IMR-90 (cell line): Measurements from ENCODE around the gene TMPRSS15. TPM values are rescaled to one million over a fixed set of nuclear protein-coding genes. Genes with fewer than 3 reads are reported as not detected.

Experiments
- ATAC-seq: fragments of 200-7000 bp; cut with Tn5 transposase; 2 replicates; pipeline ENCODE4 v1.9.1; 2020; ENCODE audit warnings: low read depth, mild to moderate bottlenecking, moderate library complexity
- BruUV-seq: library from RNA; stranded (reverse); fragments of 400-500 nt; replicated peaks from 2 replicates; lab custom pipeline; 2021; lab: Mats Ljungman, UMichigan
- CTCF ChIA-PET: fragments of 300-600 bp; formaldehyde crosslinking; extraction: SDS; loops from one replicate; lab custom pipeline; 2021; ENCODE audit warnings: antibody characterized with exemption; lab: Yijun Ruan, JAX
- POLR2A ChIA-PET: fragments of 300-600 bp; sonication (Branson Sonifier 250); formaldehyde crosslinking; loops from one replicate; lab custom pipeline; 2022; ENCODE audit warnings: antibody characterized with exemption; ENCODE audit not compliant: unreplicated experiment; lab: Charles Lee
- DNase-seq: peaks from one replicate; pipeline ENCODE4 v3.0.0; 2013
- H2AFZ ChIP-seq: replicated peaks from 2 replicates; pipeline ENCODE3; 2013; ENCODE audit warnings: low read length, mild to moderate bottlenecking; ENCODE audit not compliant: poor library complexity
- H2AK5ac ChIP-seq: 2 replicates; pipeline ENCODE4 v1.6.1; 2013; ENCODE audit warnings: low read depth, low read length, inconsistent platforms
- H2AK9ac ChIP-seq: replicated peaks from 2 replicates; pipeline ENCODE3; 2013; ENCODE audit warnings: mild to moderate bottlenecking, low read depth, low read length, moderate library complexity; ENCODE audit not compliant: poor library complexity
- H2BK120ac ChIP-seq: 2 replicates; pipeline ENCODE4 v1.6.1; 2013; ENCODE audit warnings: low read depth, low read length, inconsistent platforms
- H2BK15ac ChIP-seq: 3 replicates; pipeline ENCODE4 v1.6.1; 2013; ENCODE audit warnings: low read depth, low read length, inconsistent platforms
- H2BK20ac ChIP-seq: 2 replicates; pipeline ENCODE4 v1.6.1; 2013; ENCODE audit warnings: low read depth, mild to moderate bottlenecking, inconsistent platforms, low read length, moderate library complexity
- H2BK5ac ChIP-seq: 2 replicates; pipeline ENCODE4 v1.6.1; 2013; ENCODE audit warnings: mild to moderate bottlenecking, low read depth, low read length, inconsistent platforms; ENCODE audit not compliant: poor library complexity, severe bottlenecking
- H3K14ac ChIP-seq: replicated peaks from 2 replicates; pipeline ENCODE4 v1.6.1; 2013; ENCODE audit warnings: low read depth, low read length, inconsistent platforms
- H3K18ac ChIP-seq: 2 replicates; pipeline ENCODE4 v1.6.1; 2013; ENCODE audit warnings: low read depth, low read length, control low read depth
- H3K23ac ChIP-seq: 2 replicates; pipeline ENCODE4 v1.6.1; 2013; ENCODE audit warnings: low read depth, low read length, inconsistent platforms
- H3K27ac ChIP-seq: 2 replicates; pipeline ENCODE4 v1.5.1; 2013; ENCODE audit warnings: mild to moderate bottlenecking, control low read depth, low read length; ENCODE audit not compliant: insufficient read depth
- H3K27me3 ChIP-seq: 2 replicates; pipeline ENCODE4 v1.6.1; 2013; ENCODE audit warnings: low read length; ENCODE audit not compliant: control insufficient read depth, insufficient read depth
- H3K36me3 ChIP-seq: 2 replicates; pipeline ENCODE4 v1.6.1; 2013; ENCODE audit warnings: low read length, mixed read lengths; ENCODE audit not compliant: control insufficient read depth, insufficient read depth
- H3K4ac ChIP-seq: 2 replicates; pipeline ENCODE4 v1.6.1; 2013; ENCODE audit warnings: low read depth, low read length, inconsistent platforms
- H3K4me1 ChIP-seq: 2 replicates; pipeline ENCODE4 v1.6.1; 2013; ENCODE audit warnings: low read length, mixed read lengths; ENCODE audit not compliant: control insufficient read depth, insufficient read depth
- H3K4me2 ChIP-seq: 2 replicates; pipeline ENCODE4 v1.6.1; 2013; ENCODE audit warnings: low read depth, mild to moderate bottlenecking, control low read depth, low read length, moderate library complexity
- H3K4me3 ChIP-seq: 2 replicates; pipeline ENCODE4 v1.5.1; 2013; ENCODE audit warnings: low read depth, mild to moderate bottlenecking, control low read depth, low read length, moderate library complexity; ENCODE audit not compliant: insufficient read depth
- H3K56ac ChIP-seq: 2 replicates; pipeline ENCODE4 v1.6.1; 2013; ENCODE audit warnings: low read length, inconsistent platforms; ENCODE audit not compliant: insufficient read depth; ENCODE audit errors: extremely low read depth
- H3K79me1 ChIP-seq, 2 experiments: 2 replicates each; pipeline ENCODE4 v1.6.1; 2013; ENCODE audit warnings: low read length in 2 of 2, inconsistent platforms in 1 of 2, low read depth in 1 of 2
- H3K9ac ChIP-seq: 2 replicates; pipeline ENCODE4 v1.6.1; 2013; ENCODE audit warnings: low read depth, low read length, control low read depth
- H3K9me1 ChIP-seq: 2 replicates; pipeline ENCODE4 v1.6.1; 2013; ENCODE audit warnings: low read length, inconsistent platforms; ENCODE audit not compliant: insufficient read depth
- H3K9me3 ChIP-seq: 2 replicates; pipeline ENCODE4 v1.6.1; 2013; ENCODE audit warnings: low read length; ENCODE audit not compliant: control insufficient read depth, insufficient read depth
- H4K20me1 ChIP-seq: 2 replicates; pipeline ENCODE4 v1.6.1; 2013; ENCODE audit warnings: low read length, inconsistent platforms; ENCODE audit not compliant: insufficient read depth
- H4K5ac ChIP-seq: 2 replicates; pipeline ENCODE4 v1.6.1; 2013; ENCODE audit warnings: mild to moderate bottlenecking, low read depth, low read length, control low read depth
- H4K8ac ChIP-seq, 2 experiments: 2 replicates each; pipeline ENCODE4 v1.6.1; 2013; ENCODE audit warnings: low read depth in 2 of 2, low read length in 2 of 2, control low read depth in 1 of 2, inconsistent platforms in 1 of 2
- H4K91ac ChIP-seq: 2 replicates; pipeline ENCODE4 v1.6.1; 2013; ENCODE audit warnings: low read depth, low read length, inconsistent platforms; ENCODE audit not compliant: insufficient read depth
- BHLHE40 ChIP-seq: fragments of 150-350 bp; IDR thresholded peaks from 2 replicates; pipeline ENCODE4 v1.6.1; 2016; ENCODE audit warnings: mild to moderate bottlenecking, low read depth, low read length
- CEBPB ChIP-seq: IDR thresholded peaks from 2 replicates; pipeline ENCODE4 v1.6.1; 2012; ENCODE audit warnings: low read depth, low read length, improper control_type of control experiment
- CHD1 ChIP-seq: IDR thresholded peaks from 2 replicates; pipeline ENCODE4 v1.6.1; 2012; ENCODE audit warnings: low read depth, low read length, improper control_type of control experiment
- CTCF ChIP-seq: conservative IDR thresholded peaks from 2 replicates; pipeline ENCODE4 v1.5.1; 2012; ENCODE audit warnings: mild to moderate bottlenecking, low read depth, low read length, improper control_type of control experiment
- MAZ ChIP-seq: IDR thresholded peaks from 2 replicates; pipeline ENCODE4 v1.6.1; 2012; ENCODE audit warnings: low read depth, mild to moderate bottlenecking, low read length, improper control_type of control experiment, moderate library complexity, borderline replicate concordance
- NFE2L2 ChIP-seq: fragments of 150-350 bp; IDR thresholded peaks from 2 replicates; pipeline ENCODE4 v1.6.1; 2016; ENCODE audit warnings: low read depth, mild to moderate bottlenecking, low read length
- POLR2A ChIP-seq: IDR thresholded peaks from 2 replicates; pipeline ENCODE4 v1.6.1; 2012; ENCODE audit warnings: mild to moderate bottlenecking, low read depth, low read length
- RAD21 ChIP-seq: IDR thresholded peaks from 2 replicates; pipeline ENCODE4 v1.6.1; 2012; ENCODE audit warnings: low read length, improper control_type of control experiment
- RCOR1 ChIP-seq: IDR thresholded peaks from 2 replicates; pipeline ENCODE4 v1.6.1; 2012; ENCODE audit warnings: mild to moderate bottlenecking, low read length, improper control_type of control experiment; ENCODE audit not compliant: insufficient replicate concordance
- SMC3 ChIP-seq: fragments of 150-350 bp; IDR thresholded peaks from 2 replicates; pipeline ENCODE4 v1.6.1; 2016; ENCODE audit warnings: low read depth, mild to moderate bottlenecking, antibody characterized with exemption, low read length, moderate library complexity
- USF2 ChIP-seq: fragments of 150-350 bp; IDR thresholded peaks from 2 replicates; pipeline ENCODE4 v1.6.1; 2017; ENCODE audit warnings: mild to moderate bottlenecking, antibody characterized with exemption, low read length, low read depth
- WGBS, 2 experiments: methylation state at CpG; one replicate each; pipeline versions ENCODE4 v1.1.5 to v1.1.7; 2013; ENCODE audit warnings: missing lambda C conversion rate in 2 of 2; ENCODE audit not compliant: insufficient read length in 1 of 2; ENCODE audit errors: extremely low coverage in 2 of 2; 5-methylcytosine and 5-hydroxymethylcytosine counted together
- dilution Hi-C: fragments of 300-500 bp; cut with HindIII; formaldehyde crosslinking; loops from one replicate; pipeline ENCODE4 v1.14.3; 2018; ENCODE audit warnings: low sequenced_read_pairs; ENCODE audit not compliant: unreplicated experiment
- in situ Hi-C: fragments of 300-500 bp; cut with MboI; formaldehyde crosslinking; loops from 3 replicates; pipeline ENCODE4 v1.14.3; 2019; ENCODE audit warnings: low sequenced_read_pairs, inconsistent platforms, mixed read lengths
- intact Hi-C: fragments of 100-400 bp; cut with micrococcal nuclease; formaldehyde crosslinking; loops from 2 replicates; pipeline ENCODE4 v1.10.0; 2022
- polyA plus RNA-seq, 3 experiments: library from polyadenylated mRNA; depleted of rRNA; stranded (reverse); fragments of >200 nt; gene quantifications; 2 replicates each; pipeline ENCODE4 v1.2.3, GENCODE V29; 2012; ENCODE audit warnings: low replicate concordance in 1 of 3
- total RNA-seq: library from RNA; depleted of rRNA; stranded (reverse); fragments of >200 nt; gene quantifications from 2 replicates; pipeline ENCODE4 v1.2.3, GENCODE V29; 2012

Gene TMPRSS15
- total and polyA plus RNA-seq, 2 of the 4 experiments (the other 2 are of a cell fraction), result not detected

- no peak for ATAC-seq
- dilution Hi-C loops, result no loop called here
- Histone ChIP-seq H4K5ac (no peak overlapping the region), H3K4me3 (no peak overlapping the region), H3K23ac (no peak overlapping the region), H2BK15ac (no peak overlapping the region), H4K91ac (no peak overlapping the region), H4K8ac (no peak overlapping the region), H3K9me1 (no peaks in the 10 kb centered on the region), H3K9ac (no peak overlapping the region), H3K9me3 (peaks cover 5% of the 10 kb centered on the region), H2AK9ac (no peak overlapping the region), H2BK5ac (no peak overlapping the region), H3K36me3 (no peaks in the 10 kb centered on the region), H2BK120ac (no peak overlapping the region), H3K14ac (no peak overlapping the region), H4K20me1 (no peaks in the 10 kb centered on the region), H3K79me1 (no peaks in the 10 kb centered on the region), H3K4me2 (no peak overlapping the region), H3K4ac (no peak overlapping the region), H3K27me3 (no peaks in the 10 kb centered on the region), H3K27ac (no peak overlapping the region), H2BK20ac (no peak overlapping the region), H3K18ac (no peak overlapping the region), H3K56ac (no peak overlapping the region), H3K4me1 (no peaks in the 10 kb centered on the region), H2AFZ (no peak overlapping the region), H2AK5ac (no peak overlapping the region)
- CTCF ChIA-PET, result no interaction called here
- DNase-seq, result no peak
- POLR2A ChIA-PET, result no interaction called here
- in situ Hi-C loops, result no loop called here
- intact Hi-C loops, result no loop called here
- TF ChIP-seq CEBPB, result no peak
- no peak for TF ChIP-seq MAZ
- no peak for TF ChIP-seq NFE2L2
- no peak for TF ChIP-seq RAD21
- TF ChIP-seq SMC3, result no peak
- no peak for TF ChIP-seq RCOR1
- no peak for TF ChIP-seq POLR2A
- no peak for TF ChIP-seq CTCF
- TF ChIP-seq USF2, result no peak
- TF ChIP-seq BHLHE40, result no peak
- no peak for TF ChIP-seq CHD1
- WGBS, 2 experiments, result no CpG with 5 or more reads among the region's 8 CpGs
- no TSS peak for BruUV-seq
Observed at GRCh38 chr21:18449605-18450550, 46.3 kb upstream of the TMPRSS15 start.
